ENCODE data around the gene KPTN.
A peak's percentile ranks its signal among the peaks of the same experiment; 100 is the strongest.

KPTN gene

DNA sequence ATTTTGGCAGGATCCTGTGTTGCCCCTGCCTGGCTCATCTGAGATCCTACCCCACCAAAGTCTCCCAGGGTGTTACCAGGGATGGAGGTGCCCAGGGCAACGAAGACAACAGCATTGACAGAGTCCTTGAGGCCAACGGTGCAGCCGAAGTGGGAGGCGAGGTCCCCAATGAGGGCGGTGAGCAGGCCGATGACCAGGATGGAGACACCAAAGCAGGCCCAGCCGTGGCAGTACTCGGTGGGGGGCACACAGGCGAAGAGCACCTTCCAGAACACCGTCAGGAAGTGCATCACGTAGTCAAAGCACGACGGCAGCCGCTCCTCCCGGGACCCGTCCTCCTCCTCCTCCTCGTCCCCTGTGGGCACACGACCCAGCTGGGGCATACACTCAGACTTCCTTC, 51.9 kb downstream of the KPTN start:
- DNase-seq: no peak

DNA sequence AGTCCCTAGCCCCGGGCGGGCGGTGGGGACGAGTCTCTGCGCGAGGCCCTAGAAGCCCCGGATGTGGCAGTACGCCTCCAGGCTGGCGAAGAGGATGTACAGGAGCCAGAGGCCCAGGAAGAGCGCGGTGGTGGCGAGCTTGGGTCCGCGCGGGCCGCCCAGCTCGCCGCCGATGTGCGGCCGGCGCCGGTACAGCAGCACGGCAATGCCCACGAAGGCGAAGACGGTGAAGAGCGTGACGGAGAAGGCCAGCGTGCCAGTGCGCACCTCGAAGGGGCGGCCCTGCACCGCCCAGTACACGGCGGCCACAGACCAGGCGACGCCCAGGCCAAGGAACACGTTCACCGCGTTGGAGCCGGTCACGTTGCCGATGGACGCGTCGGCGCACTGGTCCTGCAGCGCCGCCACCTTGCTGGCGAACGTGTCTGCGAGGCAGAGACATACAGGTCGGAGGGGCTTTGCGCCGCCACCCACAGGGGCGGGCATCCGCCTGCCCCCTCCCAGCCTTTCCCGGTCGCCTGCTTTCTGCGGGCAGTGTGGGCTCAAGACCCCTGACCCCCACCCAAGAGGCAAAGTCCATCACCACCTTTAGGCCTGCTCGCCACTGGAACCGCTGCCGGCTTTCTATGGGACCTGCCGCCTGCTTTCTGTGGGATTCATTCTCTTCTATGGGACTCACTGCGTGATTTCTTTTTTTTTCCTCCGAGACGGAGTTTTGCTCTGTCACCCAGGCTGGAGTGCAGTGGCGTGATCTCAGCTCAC, 53.8 kb downstream of the KPTN start:
- no peak for DNase-seq

DNA sequence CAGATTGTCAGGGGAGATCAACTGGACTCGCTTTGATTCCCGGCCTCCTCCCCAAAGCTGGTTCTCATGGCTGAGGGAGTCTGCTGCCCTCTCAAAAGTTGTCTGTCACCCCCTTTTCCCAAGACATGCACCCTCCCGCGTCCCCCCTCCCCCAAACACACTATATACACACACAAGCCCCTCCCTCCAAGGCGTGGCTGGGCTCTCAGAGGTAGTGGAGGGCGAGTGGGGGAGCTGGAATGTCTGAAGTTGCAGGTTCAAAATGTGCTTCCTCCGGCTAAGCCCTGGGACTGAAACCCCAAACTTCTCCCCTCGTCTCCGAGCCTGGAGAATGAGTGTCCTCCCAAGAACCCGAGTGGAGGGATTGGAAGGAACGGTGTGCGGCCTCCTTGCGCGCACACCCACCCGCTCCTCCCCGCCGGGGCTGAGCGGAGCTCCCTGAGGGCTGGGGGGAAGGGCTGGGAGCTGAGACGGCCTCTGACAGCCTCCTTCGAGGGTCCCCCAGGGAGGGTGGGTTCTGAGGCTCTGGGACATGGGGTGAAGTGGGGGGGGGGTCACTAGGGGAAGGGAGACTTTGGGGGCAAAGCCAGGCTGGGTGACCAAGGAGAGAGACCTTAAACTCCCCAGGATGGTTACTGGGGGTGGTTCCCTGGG, 54.8 kb downstream of the KPTN start:
- DNase-seq: no peak

GRCh38 chr19:47428177-47428894, 55.7 kb downstream of the KPTN start:
- peak; percentile 91 for DNase-seq

GRCh38 chr19:47427241-47428176, 56.5 kb downstream of the KPTN start:
- peak; percentile 75 for DNase-seq
